K562 (cell line): ENCODE measurements around the gene ZDHHC19. TPM values are rescaled to one million over a fixed set of nuclear protein-coding genes. Genes with fewer than 3 reads are reported as not detected.

Experiments
- HDAC1 ChIP-seq, 2 experiments: fragments of 450-650 bp; IDR thresholded peaks; 2 replicates each; pipeline ENCODE4 v1.6.1; 2016 to 2017; ENCODE audit warnings: inconsistent platforms in 1 of 2, mild to moderate bottlenecking in 1 of 2, moderate library complexity in 1 of 2
- ILK ChIP-seq: fragments of 450-650 bp; IDR thresholded peaks from 2 replicates; pipeline ENCODE4 v1.6.1; 2016; ENCODE audit warnings: missing genetic modification characterization, low read depth, mild to moderate bottlenecking, missing compliant biosample characterization, moderate library complexity, borderline replicate concordance
- KDM2B ChIP-seq: fragments of 250-450 bp; sonication (Bioruptor Pico); IDR thresholded peaks from 2 replicates; pipeline ENCODE4 v1.8.0; 2021; ENCODE audit warnings: mild to moderate bottlenecking, moderate library complexity
- NBN ChIP-seq: fragments of 450-650 bp; IDR thresholded peaks from 2 replicates; pipeline ENCODE4 v1.6.1; 2016; ENCODE audit warnings: low read depth, mild to moderate bottlenecking
- NR2C1 ChIP-seq, 2 experiments: fragments of 450-650 bp; IDR thresholded peaks; 2 replicates each; pipeline ENCODE4 v1.6.1; 2017; ENCODE audit warnings: mild to moderate bottlenecking in 2 of 2, antibody characterized with exemption in 1 of 2, inconsistent platforms in 1 of 2, missing compliant biosample characterization in 1 of 2, missing genetic modification characterization in 1 of 2
- PHF21A ChIP-seq: fragments of 450-650 bp; IDR thresholded peaks from 2 replicates; pipeline ENCODE4 v1.6.1; 2017; ENCODE audit warnings: low read depth, borderline replicate concordance
- POLR2H ChIP-seq: IDR thresholded peaks from 2 replicates; pipeline ENCODE4 v1.6.1; 2016; ENCODE audit warnings: missing genetic modification characterization, low read depth, mild to moderate bottlenecking, control low read depth, missing compliant biosample characterization, moderate library complexity
- PTRF ChIP-seq: fragments of 450-650 bp; IDR thresholded peaks from 2 replicates; pipeline ENCODE4 v1.6.1; 2016; ENCODE audit warnings: mild to moderate bottlenecking, missing genetic modification characterization, missing compliant biosample characterization
- PTTG1 ChIP-seq: fragments of 450-650 bp; IDR thresholded peaks from 2 replicates; pipeline ENCODE4 v1.6.1; 2016; ENCODE audit warnings: low read depth, mild to moderate bottlenecking, missing genetic modification characterization, missing compliant biosample characterization
- SAFB ChIP-seq: fragments of 200-400 bp; formaldehyde crosslinking; IDR thresholded peaks from 2 replicates; pipeline ENCODE4 v1.6.1; 2017; ENCODE audit warnings: low read depth, low read length, borderline replicate concordance
- SMC3 ChIP-seq: conservative IDR thresholded peaks from 2 replicates; pipeline ENCODE4 v1.6.1; 2011; ENCODE audit warnings: low read depth, low read length, improper control_type of control experiment; ENCODE audit not compliant: insufficient read depth
- STAG1 ChIP-seq: sonication (generic); formaldehyde crosslinking; IDR thresholded peaks from 2 replicates; pipeline ENCODE4 v1.5.0; 2020; ENCODE audit warnings: missing genetic modification reagents, borderline replicate concordance
- TEAD2 ChIP-seq: fragments of 450-650 bp; IDR thresholded peaks from 2 replicates; pipeline ENCODE4 v1.6.1; 2016; ENCODE audit warnings: missing genetic modification characterization, control low read depth, missing compliant biosample characterization
- U2AF1 ChIP-seq: fragments of 200-400 bp; formaldehyde crosslinking; optimal IDR thresholded peaks from 2 replicates; pipeline ENCODE3; 2017; ENCODE audit warnings: mild to moderate bottlenecking, low read depth, low read length, moderate library complexity
- ZBED1 ChIP-seq: IDR thresholded peaks from 2 replicates; pipeline ENCODE4 v1.6.1; 2014
- ZBTB5 ChIP-seq: fragments of 450-650 bp; IDR thresholded peaks from 2 replicates; pipeline ENCODE4 v1.6.1; 2017; ENCODE audit warnings: antibody characterized with exemption
- ZFP30 ChIP-seq: fragments of 250-450 bp; sonication (Bioruptor Pico); IDR thresholded peaks from 2 replicates; pipeline ENCODE4 v1.8.0; 2022; ENCODE audit warnings: moderate library complexity, mild to moderate bottlenecking, inconsistent platforms, borderline replicate concordance
- ZNF134 ChIP-seq: fragments of 250-450 bp; sonication (Bioruptor Pico); conservative IDR thresholded peaks from 2 replicates; pipeline ENCODE4 v1.4.0; 2020
- ZNF146 ChIP-seq: IDR thresholded peaks from one replicate; pipeline ENCODE4 v1.6.1; 2018; ENCODE audit warnings: missing compliant biosample characterization; ENCODE audit not compliant: unreplicated experiment
- ZNF444 ChIP-seq: fragments of 250-450 bp; sonication (Bioruptor Pico); IDR thresholded peaks from 2 replicates; pipeline ENCODE4 v1.4.0; 2020; ENCODE audit warnings: mild to moderate bottlenecking, moderate library complexity
- polyA plus RNA-seq, 8 experiments: library from polyadenylated mRNA; depleted of rRNA in 4 of 8; stranded (reverse) in 5 of 8; unstranded in 3 of 8; fragments of >200 nt; fragmentation: Nextera tagmentation in 2 of 8; fragmentation: Illumina TruSeq in 1 of 8; extraction: Ambion mirVana in 2 of 8; extraction: Trizol in 1 of 8; gene quantifications; 2 replicates each; pipeline versions ENCODE4 v1.2.1 to v1.2.3, GENCODE V29; 2011 to 2014; ENCODE audit warnings: inconsistent platforms in 1 of 8, missing spikeins in 1 of 8
- total RNA-seq, 7 experiments: library from RNA; depleted of rRNA in 6 of 7; stranded (reverse); fragments of >200 nt in 6 of 7; fragmentation: Illumina TruSeq in 2 of 7; extraction: Trizol in 2 of 7; gene quantifications; 2 replicates each; pipeline versions ENCODE4 v1.2.1 to v1.2.3, GENCODE V29; 2011 to 2021; ENCODE audit warnings: low replicate concordance in 1 of 7
- TF ChIP-seq, protein P1 (sequence below): fragments of 250-450 bp; sonication (Bioruptor Pico); IDR thresholded peaks from 2 replicates; pipeline ENCODE4 v1.8.0; 2021; ENCODE audit warnings: mild to moderate bottlenecking, moderate library complexity
- TF ChIP-seq, protein P2 (sequence below): fragments of 150-350 bp; IDR thresholded peaks from 2 replicates; pipeline ENCODE4 v1.6.1; 2014; ENCODE audit warnings: low read depth, mild to moderate bottlenecking, low read length, borderline replicate concordance

ZDHHC19 gene
- total and polyA plus RNA-seq, 9 of the 15 experiments (the other 6 are each of a cell fraction or from before 2014, with no cell fraction given), result 0.40 to 5.5 (median 1.1) TPM

- TF ChIP-seq U2AF1 (no peak), ILK (no peak), PTRF (no peak), POLR2H (tag) (no peak), NR2C1 (IDR thresholded peaks at IDR 0.05) (no peak), NR2C1 (tag; IDR thresholded peaks at IDR 0.05) (no peak), TEAD2 (tag) (no peak), ZNF146 (CRISPR knock-in tag) (no peak), KDM2B (CRISPR knock-in tag) (no peak; the same call in 1 of the 2 replicates), ZNF444 (no peak), HDAC1 (IDR thresholded peaks at IDR 0.05) (no peak), PTTG1 (no peak), SAFB (0 out of 2 replicates have a peak, but pooled peaks have one; percentile 10), ZFP30 (CRISPR knock-in tag) (no peak), STAG1 (peak; percentile 43; the same call in 1 of the 2 replicates), ZBTB5 (no peak), ZNF134 (CRISPR knock-in tag) (no peak), NBN (no peak), PHF21A (no peak), ZBED1 (no peak), SMC3 (no peak; the same call in 1 of the 2 replicates)
- TF ChIP-seq, protein P1, sequence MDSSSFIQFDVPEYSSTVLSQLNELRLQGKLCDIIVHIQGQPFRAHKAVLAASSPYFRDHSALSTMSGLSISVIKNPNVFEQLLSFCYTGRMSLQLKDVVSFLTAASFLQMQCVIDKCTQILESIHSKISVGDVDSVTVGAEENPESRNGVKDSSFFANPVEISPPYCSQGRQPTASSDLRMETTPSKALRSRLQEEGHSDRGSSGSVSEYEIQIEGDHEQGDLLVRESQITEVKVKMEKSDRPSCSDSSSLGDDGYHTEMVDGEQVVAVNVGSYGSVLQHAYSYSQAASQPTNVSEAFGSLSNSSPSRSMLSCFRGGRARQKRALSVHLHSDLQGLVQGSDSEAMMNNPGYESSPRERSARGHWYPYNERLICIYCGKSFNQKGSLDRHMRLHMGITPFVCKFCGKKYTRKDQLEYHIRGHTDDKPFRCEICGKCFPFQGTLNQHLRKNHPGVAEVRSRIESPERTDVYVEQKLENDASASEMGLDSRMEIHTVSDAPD (CRISPR knock-in tag), result no peak
- TF ChIP-seq, protein P2, sequence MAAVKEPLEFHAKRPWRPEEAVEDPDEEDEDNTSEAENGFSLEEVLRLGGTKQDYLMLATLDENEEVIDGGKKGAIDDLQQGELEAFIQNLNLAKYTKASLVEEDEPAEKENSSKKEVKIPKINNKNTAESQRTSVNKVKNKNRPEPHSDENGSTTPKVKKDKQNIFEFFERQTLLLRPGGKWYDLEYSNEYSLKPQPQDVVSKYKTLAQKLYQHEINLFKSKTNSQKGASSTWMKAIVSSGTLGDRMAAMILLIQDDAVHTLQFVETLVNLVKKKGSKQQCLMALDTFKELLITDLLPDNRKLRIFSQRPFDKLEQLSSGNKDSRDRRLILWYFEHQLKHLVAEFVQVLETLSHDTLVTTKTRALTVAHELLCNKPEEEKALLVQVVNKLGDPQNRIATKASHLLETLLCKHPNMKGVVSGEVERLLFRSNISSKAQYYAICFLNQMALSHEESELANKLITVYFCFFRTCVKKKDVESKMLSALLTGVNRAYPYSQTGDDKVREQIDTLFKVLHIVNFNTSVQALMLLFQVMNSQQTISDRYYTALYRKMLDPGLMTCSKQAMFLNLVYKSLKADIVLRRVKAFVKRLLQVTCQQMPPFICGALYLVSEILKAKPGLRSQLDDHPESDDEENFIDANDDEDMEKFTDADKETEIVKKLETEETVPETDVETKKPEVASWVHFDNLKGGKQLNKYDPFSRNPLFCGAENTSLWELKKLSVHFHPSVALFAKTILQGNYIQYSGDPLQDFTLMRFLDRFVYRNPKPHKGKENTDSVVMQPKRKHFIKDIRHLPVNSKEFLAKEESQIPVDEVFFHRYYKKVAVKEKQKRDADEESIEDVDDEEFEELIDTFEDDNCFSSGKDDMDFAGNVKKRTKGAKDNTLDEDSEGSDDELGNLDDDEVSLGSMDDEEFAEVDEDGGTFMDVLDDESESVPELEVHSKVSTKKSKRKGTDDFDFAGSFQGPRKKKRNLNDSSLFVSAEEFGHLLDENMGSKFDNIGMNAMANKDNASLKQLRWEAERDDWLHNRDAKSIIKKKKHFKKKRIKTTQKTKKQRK, result no peak
These were observed 3.9 kb downstream of the ZDHHC19 start (continued) for GRCh38 chr3:196207159-196207832.
